Stomach (tissue), 4 donors: ENCODE measurements around the gene HABP4.

Source experiments
- CTCF ChIP-seq, 7 experiments: fragments of 450-650 bp in 4 of 7; fragments of 200-600 bp in 3 of 7; sonication (generic) in 3 of 7; IDR thresholded peaks; one replicate each; pipeline ENCODE4 v1.5.1; 2016 to 2019; ENCODE audit warnings: antibody characterized with exemption in 7 of 7, control low read depth in 2 of 7, mild to moderate bottlenecking in 1 of 7
- EP300 ChIP-seq: sonication (generic); formaldehyde crosslinking; IDR thresholded peaks from one replicate; pipeline ENCODE4 v1.6.1; 2017; ENCODE audit warnings: antibody characterized with exemption
- POLR2A ChIP-seq, 4 donors: fragments of 450-650 bp; IDR thresholded peaks; one replicate each; pipeline ENCODE4 v1.6.1; 2016; ENCODE audit warnings: antibody characterized with exemption in 4 of 4, control low read depth in 2 of 4, mild to moderate bottlenecking in 1 of 4, moderate library complexity in 1 of 4

- no peak for TF ChIP-seq CTCF (IDR thresholded peaks at IDR 0.05)
- TF ChIP-seq POLR2A (IDR thresholded peaks at IDR 0.05), result no peak
- TF ChIP-seq EP300, result no peak
These were observed 485 bp upstream of the HABP4 start for GRCh38 chr9:96449523-96449844.
